Measurements from ENCODE around the gene KRT1. TPM values are rescaled to one million over a fixed set of nuclear protein-coding genes. Genes with fewer than 3 reads are reported as not detected.
"Not testable (repeated sequence)": the region's sequence is repeated elsewhere in the genome, so short reads cannot be mapped to it uniquely, and the experiment has no call there.

The KRT1 gene
- total RNA-seq, 1 donor from 2014 or later = not detected

DNA sequence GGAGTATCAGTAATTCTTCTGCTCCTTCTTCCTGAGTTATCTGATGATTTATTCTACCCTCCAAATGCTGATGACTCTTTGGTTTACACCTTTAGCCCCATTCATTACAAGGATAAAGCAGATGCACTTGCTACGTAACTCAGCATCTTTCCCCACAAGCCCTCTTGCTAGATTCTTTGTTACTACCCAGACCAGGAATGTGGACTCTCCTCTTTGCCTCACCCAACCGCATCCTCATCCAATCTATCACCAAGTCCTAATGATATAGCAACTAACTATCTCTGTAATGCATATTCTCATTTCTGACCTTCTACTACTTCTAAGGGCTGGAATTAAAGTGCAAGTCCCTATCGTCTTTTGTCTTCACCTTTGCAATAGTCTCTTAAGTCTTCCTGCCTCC, 9.2 kb downstream of the KRT1 start:
- Mint-ChIP-seq H3K36me3 (ENCODE audit: low read depth, unreplicated experiment) (no peaks in the 10 kb centered on the region), H3K9me3 (ENCODE audit: unreplicated experiment) (no peaks in the 10 kb centered on the region), H3K4me3 (ENCODE audit: unreplicated experiment) (no peak overlapping the region), H3K27me3 (ENCODE audit: unreplicated experiment) (peaks cover 1% of the 10 kb centered on the region), H3K4me1 (ENCODE audit: unreplicated experiment) (no peaks in the 10 kb centered on the region), H3K27ac (ENCODE audit: unreplicated experiment) (no peak overlapping the region)
- TF ChIP-seq, protein P1, sequence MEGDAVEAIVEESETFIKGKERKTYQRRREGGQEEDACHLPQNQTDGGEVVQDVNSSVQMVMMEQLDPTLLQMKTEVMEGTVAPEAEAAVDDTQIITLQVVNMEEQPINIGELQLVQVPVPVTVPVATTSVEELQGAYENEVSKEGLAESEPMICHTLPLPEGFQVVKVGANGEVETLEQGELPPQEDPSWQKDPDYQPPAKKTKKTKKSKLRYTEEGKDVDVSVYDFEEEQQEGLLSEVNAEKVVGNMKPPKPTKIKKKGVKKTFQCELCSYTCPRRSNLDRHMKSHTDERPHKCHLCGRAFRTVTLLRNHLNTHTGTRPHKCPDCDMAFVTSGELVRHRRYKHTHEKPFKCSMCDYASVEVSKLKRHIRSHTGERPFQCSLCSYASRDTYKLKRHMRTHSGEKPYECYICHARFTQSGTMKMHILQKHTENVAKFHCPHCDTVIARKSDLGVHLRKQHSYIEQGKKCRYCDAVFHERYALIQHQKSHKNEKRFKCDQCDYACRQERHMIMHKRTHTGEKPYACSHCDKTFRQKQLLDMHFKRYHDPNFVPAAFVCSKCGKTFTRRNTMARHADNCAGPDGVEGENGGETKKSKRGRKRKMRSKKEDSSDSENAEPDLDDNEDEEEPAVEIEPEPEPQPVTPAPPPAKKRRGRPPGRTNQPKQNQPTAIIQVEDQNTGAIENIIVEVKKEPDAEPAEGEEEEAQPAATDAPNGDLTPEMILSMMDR (IDR thresholded peaks at IDR 0.05; ENCODE audit: unreplicated experiment) = no peak
- DNase-seq (ENCODE audit: low spot score) = no peak

DNA sequence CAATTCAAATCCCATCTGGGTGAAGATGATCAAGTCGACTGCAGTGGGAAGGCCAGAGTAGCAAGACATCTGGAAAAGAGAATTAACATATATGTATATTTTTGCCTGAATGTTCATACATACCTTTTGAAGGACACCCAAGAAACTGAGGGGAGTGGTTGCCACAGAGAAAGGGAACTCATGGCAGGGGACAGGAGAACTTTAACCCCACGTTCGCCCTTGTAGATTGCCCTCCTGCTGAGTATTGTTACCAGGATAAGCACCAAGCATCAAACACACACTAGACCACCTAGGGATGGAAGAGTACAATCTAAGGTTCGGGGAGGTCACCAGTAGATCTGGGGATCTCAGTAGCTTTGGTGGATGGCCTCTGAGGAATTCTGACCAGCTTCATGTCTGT, 9.7 kb downstream of the KRT1 start:
- DNase-seq (ENCODE audit: low spot score) = no peak
- no peak overlapping the region for H3K27ac Mint-ChIP-seq (ENCODE audit: unreplicated experiment)
- H3K4me1 Mint-ChIP-seq (ENCODE audit: unreplicated experiment) = no peaks in the 10 kb centered on the region
- no peaks in the 10 kb centered on the region for H3K36me3 Mint-ChIP-seq (ENCODE audit: low read depth, unreplicated experiment)
- H3K4me3 Mint-ChIP-seq (ENCODE audit: unreplicated experiment) = no peak overlapping the region
- H3K9me3 Mint-ChIP-seq (ENCODE audit: unreplicated experiment) = no peaks in the 10 kb centered on the region
- TF ChIP-seq, protein P1 (IDR thresholded peaks at IDR 0.05; ENCODE audit: unreplicated experiment) = no peak
- no peaks in the 10 kb centered on the region for H3K27me3 Mint-ChIP-seq (ENCODE audit: unreplicated experiment)

DNA sequence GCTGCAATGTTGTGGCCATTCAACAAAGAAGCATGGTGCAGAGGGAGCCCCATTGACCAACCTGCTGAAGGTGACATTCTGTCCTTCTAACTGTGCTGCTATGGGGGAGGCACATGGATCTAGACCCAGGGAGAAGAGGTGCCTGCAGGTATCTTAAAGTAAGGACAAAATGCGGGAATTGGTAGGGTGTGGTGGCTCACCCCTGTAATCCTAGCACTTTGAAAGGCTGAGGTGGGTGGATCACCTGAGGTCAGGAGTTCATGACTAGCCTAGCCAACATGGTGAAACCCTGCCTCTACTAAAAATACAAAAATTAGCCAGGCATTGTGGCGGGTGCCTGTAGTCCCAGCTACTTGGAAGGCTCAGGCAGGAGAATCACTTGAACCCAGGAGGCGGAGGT, 10.3 kb downstream of the KRT1 start:
- H3K4me3 Mint-ChIP-seq (ENCODE audit: unreplicated experiment); H3K36me3 Mint-ChIP-seq (ENCODE audit: low read depth, unreplicated experiment); H3K4me1 Mint-ChIP-seq (ENCODE audit: unreplicated experiment); H3K27me3 Mint-ChIP-seq (ENCODE audit: unreplicated experiment); H3K9me3 Mint-ChIP-seq (ENCODE audit: unreplicated experiment); DNase-seq (ENCODE audit: low spot score); H3K27ac Mint-ChIP-seq (ENCODE audit: unreplicated experiment): not testable (repeated sequence)

DNA sequence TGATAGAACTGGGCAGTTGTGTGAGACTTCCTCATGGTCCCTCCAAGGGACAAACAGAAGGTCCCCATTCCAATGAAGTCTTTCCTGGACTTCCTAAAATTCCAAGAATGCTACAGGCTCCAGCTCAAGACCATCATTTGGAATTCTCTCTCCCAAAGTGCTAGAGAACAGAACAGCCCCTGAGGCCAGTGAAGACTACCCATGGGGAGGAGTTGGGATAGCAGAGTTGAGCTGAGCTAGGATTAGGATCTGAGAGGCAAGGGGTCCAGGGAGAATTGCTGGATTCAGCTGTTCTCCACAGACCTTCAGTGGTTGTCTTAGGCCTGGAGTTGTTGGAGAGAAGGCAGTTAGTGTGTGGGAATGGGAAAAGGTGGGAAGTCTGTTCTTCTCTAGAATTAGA, 10.8 kb downstream of the KRT1 start:
- H3K4me1 Mint-ChIP-seq (ENCODE audit: unreplicated experiment) = no peaks in the 10 kb centered on the region
- no peak overlapping the region for H3K27ac Mint-ChIP-seq (ENCODE audit: unreplicated experiment)
- TF ChIP-seq, protein P1 (IDR thresholded peaks at IDR 0.05; ENCODE audit: unreplicated experiment) = no peak
- no peaks in the 10 kb centered on the region for H3K27me3 Mint-ChIP-seq (ENCODE audit: unreplicated experiment)
- no peak overlapping the region for H3K4me3 Mint-ChIP-seq (ENCODE audit: unreplicated experiment)
- DNase-seq (ENCODE audit: low spot score) = no peak
- H3K36me3 Mint-ChIP-seq (ENCODE audit: low read depth, unreplicated experiment) = no peaks in the 10 kb centered on the region
- no peaks in the 10 kb centered on the region for H3K9me3 Mint-ChIP-seq (ENCODE audit: unreplicated experiment)

DNA sequence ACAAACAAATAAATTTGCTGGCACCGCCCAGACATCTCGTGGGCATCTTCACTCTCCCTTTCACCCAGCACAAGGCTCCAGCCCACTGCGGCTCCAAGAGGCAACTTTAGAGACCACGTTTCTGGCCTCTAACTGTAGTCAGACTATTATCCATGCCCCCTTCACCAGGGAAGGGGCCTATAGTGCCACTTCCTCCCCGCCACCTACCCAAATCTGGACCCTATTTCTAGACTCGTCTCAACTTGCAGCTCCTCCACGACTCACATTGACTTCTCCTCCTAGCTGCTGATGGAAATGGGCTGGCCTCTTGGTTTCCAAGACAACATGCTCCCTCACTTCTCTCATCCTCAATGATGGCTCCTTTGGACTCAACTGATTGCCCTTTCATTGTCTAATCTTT, 12.3 kb downstream of the KRT1 start:
- Mint-ChIP-seq H3K36me3 (ENCODE audit: low read depth, unreplicated experiment) (no peaks in the 10 kb centered on the region), H3K4me1 (ENCODE audit: unreplicated experiment) (no peaks in the 10 kb centered on the region), H3K27ac (ENCODE audit: unreplicated experiment) (no peak overlapping the region), H3K9me3 (ENCODE audit: unreplicated experiment) (no peaks in the 10 kb centered on the region), H3K27me3 (ENCODE audit: unreplicated experiment) (no peaks in the 10 kb centered on the region), H3K4me3 (ENCODE audit: unreplicated experiment) (no peak overlapping the region)
- TF ChIP-seq, protein P1 (IDR thresholded peaks at IDR 0.05; ENCODE audit: unreplicated experiment) = no peak
- no peak for DNase-seq (ENCODE audit: low spot score)

DNA sequence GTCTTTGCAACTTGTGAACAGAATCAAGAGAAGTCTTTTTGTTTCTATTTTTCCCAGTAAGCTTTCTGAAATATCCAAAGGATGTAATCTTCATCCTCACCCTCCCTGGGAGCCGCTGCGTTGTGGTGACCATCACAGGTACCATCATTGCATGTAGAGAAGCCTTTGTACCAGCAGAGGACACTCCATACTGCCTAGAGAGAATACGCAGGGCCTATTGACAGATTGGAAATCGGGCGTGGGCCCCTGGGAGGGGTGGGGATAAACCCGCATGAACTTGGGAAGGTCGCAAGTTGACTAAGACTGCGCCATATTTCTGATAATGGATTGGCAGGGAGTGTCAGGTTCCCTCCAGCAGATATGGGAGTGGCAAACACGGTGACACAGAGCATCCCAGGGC, 12.7 kb downstream of the KRT1 start:
- TF ChIP-seq, protein P1 (IDR thresholded peaks at IDR 0.05; ENCODE audit: unreplicated experiment) = no peak
- H3K4me1 Mint-ChIP-seq (ENCODE audit: unreplicated experiment) = no peaks in the 10 kb centered on the region
- H3K27ac Mint-ChIP-seq (ENCODE audit: unreplicated experiment) = no peak overlapping the region
- no peaks in the 10 kb centered on the region for H3K27me3 Mint-ChIP-seq (ENCODE audit: unreplicated experiment)
- no peak overlapping the region for H3K4me3 Mint-ChIP-seq (ENCODE audit: unreplicated experiment)
- DNase-seq (ENCODE audit: low spot score) = no peak
- H3K9me3 Mint-ChIP-seq (ENCODE audit: unreplicated experiment) = no peaks in the 10 kb centered on the region
- no peaks in the 10 kb centered on the region for H3K36me3 Mint-ChIP-seq (ENCODE audit: low read depth, unreplicated experiment)

Measured in endothelial cell (in vitro differentiated cells).